ENCODE data around the gene CHRM2. TPM values are rescaled to one million over a fixed set of nuclear protein-coding genes. Genes with fewer than 3 reads are reported as not detected.

The CHRM2 gene
- total RNA-seq, 1 experiment from 2014 or later: not detected

DNA sequence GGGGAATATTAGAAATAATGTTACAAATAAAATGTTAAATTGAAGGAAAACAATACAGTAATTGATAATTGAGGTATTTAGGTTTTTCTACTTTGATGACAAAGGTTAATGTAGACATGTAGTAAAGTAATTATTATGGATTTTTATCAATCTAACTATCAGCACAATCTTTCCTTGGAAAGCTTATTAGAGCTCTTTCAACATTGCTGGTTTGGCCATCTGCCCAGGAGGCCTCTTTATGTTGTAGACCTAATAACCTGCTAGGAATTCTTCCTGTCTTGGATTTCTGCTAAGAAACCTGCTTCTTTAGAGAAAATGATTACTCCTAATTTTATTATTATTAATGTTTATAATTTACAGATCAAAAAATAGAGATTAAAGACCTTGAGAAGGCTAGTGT lies 78.9 kb downstream of the CHRM2 start:
- Histone ChIP-seq H4K5ac (ENCODE audit: insufficient read length, low read depth, low read length) (no peak overlapping the region), H3T11ph (ENCODE audit: low read length) (no peak overlapping the region), H3K14ac (ENCODE audit: insufficient read depth, low read length) (no peak overlapping the region), H3K4me1 (ENCODE audit: insufficient read depth, low read length) (no peaks in the 10 kb centered on the region), H2BK5ac (ENCODE audit: insufficient read length, low read length) (no peak overlapping the region), H2BK12ac (ENCODE audit: insufficient read length, low read depth, low read length) (no peak overlapping the region), H2AK5ac (ENCODE audit: insufficient read length, low read length) (no peak overlapping the region), H3K23me2 (ENCODE audit: insufficient read length, low read depth, low read length, poor library complexity, severe bottlenecking) (no peaks in the 10 kb centered on the region), H2BK120ac (ENCODE audit: low read depth, low read length, poor library complexity, severe bottlenecking) (no peak overlapping the region), H3K23ac (ENCODE audit: insufficient read length, low read depth, low read length) (no peak overlapping the region), H3K4me2 (ENCODE audit: insufficient read depth, insufficient read length, low read length) (no peak overlapping the region), H3K56ac (ENCODE audit: insufficient read length, low read depth, low read length) (no peak overlapping the region), H4K91ac (ENCODE audit: insufficient read length, low read depth, low read length) (no peak overlapping the region), H3K18ac (ENCODE audit: insufficient read length, low read depth, low read length) (no peak overlapping the region), H2BK15ac (ENCODE audit: low read depth, low read length) (no peak overlapping the region), H3K9me3 (ENCODE audit: control insufficient read depth, low read depth, low read length) (no peaks in the 10 kb centered on the region), H3K79me1 (ENCODE audit: insufficient read depth, low read depth, low read length, poor library complexity, severe bottlenecking) (no peaks in the 10 kb centered on the region), H3K9ac (ENCODE audit: extremely low read depth, insufficient read length, low read length) (no peak overlapping the region), H3K27me3 (ENCODE audit: insufficient read depth, low read length) (no peaks in the 10 kb centered on the region), H2AFZ (ENCODE audit: low read length) (no peak overlapping the region), H2BK20ac (ENCODE audit: low read depth, low read length, poor library complexity, severe bottlenecking) (no peak overlapping the region), H3K4ac (ENCODE audit: low read depth, low read length) (no peak overlapping the region), H3K79me2 (ENCODE audit: insufficient read depth, low read length) (no peaks in the 10 kb centered on the region), H4K20me1 (ENCODE audit: control insufficient read depth, insufficient read depth, insufficient read length) (no peaks in the 10 kb centered on the region), H3K27ac (ENCODE audit: insufficient read length, low read depth, low read length) (no peak overlapping the region), H4K8ac (replicated peaks; ENCODE audit: insufficient read length, low read depth, low read length) (no peak overlapping the region)
- Mint-ChIP-seq H3K36me3 (ENCODE audit: insufficient read depth in 1 of 3, low read depth in 3 of 3) (no peaks in the 10 kb centered on the region; a peak in 1 of 7 replicates), H3K4me3 (no peak overlapping the region), H3K27me3 (ENCODE audit: low read depth) (no peaks in the 10 kb centered on the region; the same call in 1 of the 2 replicates), H3K9me3 (no peaks in the 10 kb centered on the region), H3K27ac (no peak overlapping the region), H3K4me1 (peaks cover 12 to 16% of the 10 kb centered on the region in 2 experiments)
- no peak for DNase-seq
- TF ChIP-seq, protein P1, sequence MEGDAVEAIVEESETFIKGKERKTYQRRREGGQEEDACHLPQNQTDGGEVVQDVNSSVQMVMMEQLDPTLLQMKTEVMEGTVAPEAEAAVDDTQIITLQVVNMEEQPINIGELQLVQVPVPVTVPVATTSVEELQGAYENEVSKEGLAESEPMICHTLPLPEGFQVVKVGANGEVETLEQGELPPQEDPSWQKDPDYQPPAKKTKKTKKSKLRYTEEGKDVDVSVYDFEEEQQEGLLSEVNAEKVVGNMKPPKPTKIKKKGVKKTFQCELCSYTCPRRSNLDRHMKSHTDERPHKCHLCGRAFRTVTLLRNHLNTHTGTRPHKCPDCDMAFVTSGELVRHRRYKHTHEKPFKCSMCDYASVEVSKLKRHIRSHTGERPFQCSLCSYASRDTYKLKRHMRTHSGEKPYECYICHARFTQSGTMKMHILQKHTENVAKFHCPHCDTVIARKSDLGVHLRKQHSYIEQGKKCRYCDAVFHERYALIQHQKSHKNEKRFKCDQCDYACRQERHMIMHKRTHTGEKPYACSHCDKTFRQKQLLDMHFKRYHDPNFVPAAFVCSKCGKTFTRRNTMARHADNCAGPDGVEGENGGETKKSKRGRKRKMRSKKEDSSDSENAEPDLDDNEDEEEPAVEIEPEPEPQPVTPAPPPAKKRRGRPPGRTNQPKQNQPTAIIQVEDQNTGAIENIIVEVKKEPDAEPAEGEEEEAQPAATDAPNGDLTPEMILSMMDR (conservative IDR thresholded peaks at IDR 0.05): no peak
